GM21717 (cell line): ENCODE data around the gene RIIAD1.
"Not testable (repeated sequence)": the region's sequence is repeated elsewhere in the genome, so short reads cannot be mapped to it uniquely, and the experiment has no call there.

ENCODE experiments used
- ATAC-seq: cut with Tn5 transposase; IDR thresholded peaks from one replicate; pipeline ENCODE4 v1.9.1; 2021; ENCODE audit warnings: mild to moderate bottlenecking, moderate library complexity; ENCODE audit not compliant: unreplicated experiment

RIIAD1 gene

GRCh38 chr1:151729966-151730291, 8.6 kb downstream of the RIIAD1 start:
- no peak for ATAC-seq

- ATAC-seq: no peak
These were observed 11.8 kb downstream of the RIIAD1 start for GRCh38 chr1:151733126-151733525.

GRCh38 chr1:151733995-151734394, 12.7 kb downstream of the RIIAD1 start:
- not testable (repeated sequence) for ATAC-seq

GRCh38 chr1:151737026-151737425, 15.7 kb downstream of the RIIAD1 start:
- ATAC-seq: no peak

GRCh38 chr1:151737479-151737878, 16.2 kb downstream of the RIIAD1 start:
- ATAC-seq: no peak

GRCh38 chr1:151739590-151740355, 18.5 kb downstream of the RIIAD1 start:
- ATAC-seq: no peak

- ATAC-seq: no peak
These were observed 20.2 kb downstream of the RIIAD1 start for GRCh38 chr1:151741516-151741915.

- no peak for ATAC-seq
These were observed 35.0 kb downstream of the RIIAD1 start for GRCh38 chr1:151756291-151756690.

- ATAC-seq: no peak
These were observed 37.9 kb downstream of the RIIAD1 start for GRCh38 chr1:151759241-151759640.

- ATAC-seq: no peak
These were observed 39.5 kb downstream of the RIIAD1 start for GRCh38 chr1:151760597-151761385.

GRCh38 chr1:151762941-151763921, 41.9 kb downstream of the RIIAD1 start, which contains the start of gene MRPL9:
Gene MRPL9 (minus strand): TSS chr1:151763496. CDS start chr1:151763479, 17 bp downstream.
- ATAC-seq: peak; percentile 90

GRCh38 chr1:151763990-151764389, 42.7 kb downstream of the RIIAD1 start:
- ATAC-seq: no peak

- not testable (repeated sequence) for ATAC-seq
These were observed 47.2 kb downstream of the RIIAD1 start for GRCh38 chr1:151768351-151769066.

- ATAC-seq: not testable (repeated sequence)
These were observed 47.9 kb downstream of the RIIAD1 start for GRCh38 chr1:151769270-151769669.

- no peak for ATAC-seq
These were observed 52.4 kb downstream of the RIIAD1 start for GRCh38 chr1:151773702-151774101.

GRCh38 chr1:151774256-151774922, 53.1 kb downstream of the RIIAD1 start:
- ATAC-seq: no peak

GRCh38 chr1:151775894-151776664, 54.8 kb downstream of the RIIAD1 start:
- no peak for ATAC-seq

- no peak for ATAC-seq
These were observed 55.3 kb downstream of the RIIAD1 start for GRCh38 chr1:151776665-151777062.

GRCh38 chr1:151777317-151777716, 56.0 kb downstream of the RIIAD1 start:
- ATAC-seq: no peak
